ENCODE data around the gene C1GALT1C1L.

Gene C1GALT1C1L

DNA sequence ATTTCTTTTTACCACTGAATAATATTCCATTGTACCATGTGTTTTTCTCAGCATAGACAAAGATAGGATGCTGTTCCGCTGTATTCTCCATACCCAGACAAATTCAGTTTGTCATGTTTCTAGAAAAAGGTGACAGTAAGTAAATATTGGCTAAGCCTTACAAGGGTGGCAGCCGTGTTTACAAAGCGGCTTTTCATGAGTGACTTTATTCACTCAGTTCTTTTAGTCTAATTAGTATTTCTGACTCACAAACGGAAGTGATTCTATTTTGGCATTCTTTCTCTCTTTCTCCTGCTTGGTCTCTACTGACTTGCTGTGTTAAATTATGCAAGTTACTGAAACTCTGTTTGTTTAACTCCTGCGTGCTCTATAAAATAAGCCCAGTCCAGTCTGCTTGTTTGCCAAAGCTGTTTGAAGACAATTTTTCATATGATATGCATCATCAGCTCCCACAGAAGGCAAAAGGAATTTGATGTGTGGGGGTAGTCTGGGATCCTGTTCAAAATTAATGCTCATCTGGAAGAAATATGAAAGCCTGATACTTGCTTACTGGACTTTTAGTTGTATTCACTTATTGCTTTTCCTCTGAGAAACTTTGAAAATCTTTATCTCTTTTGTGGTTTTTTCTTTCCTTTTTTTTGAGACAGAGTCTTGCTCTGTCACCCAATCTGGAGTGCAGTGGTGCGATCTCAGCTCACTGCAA is 41.5 kb downstream of the C1GALT1C1L start:
- TF ChIP-seq, protein P1, sequence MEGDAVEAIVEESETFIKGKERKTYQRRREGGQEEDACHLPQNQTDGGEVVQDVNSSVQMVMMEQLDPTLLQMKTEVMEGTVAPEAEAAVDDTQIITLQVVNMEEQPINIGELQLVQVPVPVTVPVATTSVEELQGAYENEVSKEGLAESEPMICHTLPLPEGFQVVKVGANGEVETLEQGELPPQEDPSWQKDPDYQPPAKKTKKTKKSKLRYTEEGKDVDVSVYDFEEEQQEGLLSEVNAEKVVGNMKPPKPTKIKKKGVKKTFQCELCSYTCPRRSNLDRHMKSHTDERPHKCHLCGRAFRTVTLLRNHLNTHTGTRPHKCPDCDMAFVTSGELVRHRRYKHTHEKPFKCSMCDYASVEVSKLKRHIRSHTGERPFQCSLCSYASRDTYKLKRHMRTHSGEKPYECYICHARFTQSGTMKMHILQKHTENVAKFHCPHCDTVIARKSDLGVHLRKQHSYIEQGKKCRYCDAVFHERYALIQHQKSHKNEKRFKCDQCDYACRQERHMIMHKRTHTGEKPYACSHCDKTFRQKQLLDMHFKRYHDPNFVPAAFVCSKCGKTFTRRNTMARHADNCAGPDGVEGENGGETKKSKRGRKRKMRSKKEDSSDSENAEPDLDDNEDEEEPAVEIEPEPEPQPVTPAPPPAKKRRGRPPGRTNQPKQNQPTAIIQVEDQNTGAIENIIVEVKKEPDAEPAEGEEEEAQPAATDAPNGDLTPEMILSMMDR (IDR thresholded peaks at IDR 0.05; ENCODE audit: low read depth, low read length, poor library complexity, severe bottlenecking): no peak
- peak; percentile 32; the same call in 1 of the 2 replicates for TF ChIP-seq EZH2phosphoT487 (IDR thresholded peaks at IDR 0.05; ENCODE audit: borderline replicate concordance, low read length)
- no peaks in the 10 kb centered on the region for H3K36me3 ChIP-seq (ENCODE audit: control insufficient read depth, low read length)
- no peaks in the 10 kb centered on the region for H3K79me2 ChIP-seq (ENCODE audit: control insufficient read depth, low read length)
- H3K4me3 ChIP-seq (ENCODE audit: low read length): no peak overlapping the region
- 0 out of 2 replicates have a peak, but pooled peaks cover 2% of the 10 kb centered on the region for H3K9me3 ChIP-seq (ENCODE audit: control insufficient read depth, insufficient read depth, low read length)
- peak overlapping the region; percentile 45 for H3K4me2 ChIP-seq (ENCODE audit: low read length)
- H4K20me1 ChIP-seq (ENCODE audit: control insufficient read depth, insufficient read depth, low read depth, low read length): no peaks in the 10 kb centered on the region
- peaks cover 21% of the 10 kb centered on the region for H3K4me1 ChIP-seq (ENCODE audit: control insufficient read depth, low read length)
- H3F3A ChIP-seq (ENCODE audit: control insufficient read depth, insufficient read depth): no peaks in the 10 kb centered on the region
- H3K27me3 ChIP-seq (ENCODE audit: control insufficient read depth, low read length): peaks cover 34% of the 10 kb centered on the region
- H3K27ac ChIP-seq (ENCODE audit: low read depth, low read length): no peak overlapping the region
- H3K9me2 ChIP-seq (replicated peaks; ENCODE audit: control insufficient read depth, low read length): no peaks in the 10 kb centered on the region

DNA sequence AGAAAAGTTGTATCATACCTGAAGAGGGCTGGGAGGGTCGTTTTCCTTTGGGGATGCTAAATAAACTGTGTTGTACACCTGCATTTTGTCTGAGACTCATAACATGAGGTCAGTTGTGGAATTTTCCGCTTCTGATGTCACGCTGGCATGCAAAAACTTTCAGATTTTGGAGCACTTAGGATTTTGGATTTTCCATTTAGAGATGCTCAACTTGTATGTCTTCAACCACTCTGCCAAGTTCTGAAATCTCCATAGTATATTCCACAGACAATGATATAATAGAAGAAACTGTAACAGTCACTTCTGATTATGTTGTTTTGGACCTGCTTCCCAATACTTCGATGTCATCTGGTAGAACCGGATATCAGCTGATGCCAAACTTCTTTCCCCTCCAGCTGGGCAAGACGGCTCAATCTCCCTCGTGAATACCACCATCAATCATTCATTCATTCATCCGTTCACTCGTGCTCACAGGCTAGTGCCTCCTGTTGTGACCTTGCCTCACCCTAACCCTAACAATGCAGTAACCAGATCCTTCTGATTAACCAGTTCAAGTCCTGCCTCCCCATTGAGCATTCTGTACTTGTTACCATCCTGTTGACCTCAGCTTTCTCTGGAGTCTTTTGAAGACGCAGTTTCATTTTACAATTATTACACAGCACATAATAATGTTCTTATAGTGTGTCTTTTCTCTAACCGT is 44.5 kb downstream of the C1GALT1C1L start:
- H3K9me2 ChIP-seq (replicated peaks; ENCODE audit: control insufficient read depth, low read length): no peaks in the 10 kb centered on the region
- H3K36me3 ChIP-seq (ENCODE audit: control insufficient read depth, low read length): no peaks in the 10 kb centered on the region
- no peak for TF ChIP-seq EZH2phosphoT487 (IDR thresholded peaks at IDR 0.05; ENCODE audit: borderline replicate concordance, low read length)
- TF ChIP-seq, protein P1 (IDR thresholded peaks at IDR 0.05; ENCODE audit: low read depth, low read length, poor library complexity, severe bottlenecking): no peak
- peaks cover 17% of the 10 kb centered on the region for H3K4me1 ChIP-seq (ENCODE audit: control insufficient read depth, low read length)
- H3K79me2 ChIP-seq (ENCODE audit: control insufficient read depth, low read length): no peaks in the 10 kb centered on the region
- no peaks in the 10 kb centered on the region for H4K20me1 ChIP-seq (ENCODE audit: control insufficient read depth, insufficient read depth, low read depth, low read length)
- no peaks in the 10 kb centered on the region for H3K9me3 ChIP-seq (ENCODE audit: control insufficient read depth, insufficient read depth, low read length)
- no peak overlapping the region for H3K4me2 ChIP-seq (ENCODE audit: low read length)
- H3K27ac ChIP-seq (ENCODE audit: low read depth, low read length): no peak overlapping the region
- H3K27me3 ChIP-seq (ENCODE audit: control insufficient read depth, low read length): peaks cover 33% of the 10 kb centered on the region
- H3F3A ChIP-seq (ENCODE audit: control insufficient read depth, insufficient read depth): no peaks in the 10 kb centered on the region
- no peak overlapping the region for H3K4me3 ChIP-seq (ENCODE audit: low read length)

Measured in DOHH2 (cell line).